ENCODE results near the gene SRRM3.
"Not testable (repeated sequence)": the region's sequence is repeated elsewhere in the genome, so short reads cannot be mapped to it uniquely, and the experiment has no call there.

Gene SRRM3

GRCh38 chr7:76173566-76174205 is 28.0 kb upstream of the SRRM3 start:
- TF ChIP-seq EZH2phosphoT487 (IDR thresholded peaks at IDR 0.05; ENCODE audit: borderline replicate concordance, low read length) (no peak), CTCF (IDR thresholded peaks at IDR 0.05; ENCODE audit: low read depth, low read length, poor library complexity, severe bottlenecking) (no peak)
- no peak overlapping the region for H3K27ac ChIP-seq (ENCODE audit: low read depth, low read length)
- H3K36me3 ChIP-seq (ENCODE audit: control insufficient read depth, low read length), result no peaks in the 10 kb centered on the region
- no peaks in the 10 kb centered on the region for H3K9me3 ChIP-seq (ENCODE audit: control insufficient read depth, insufficient read depth, low read length)
- H3K9me2 ChIP-seq (replicated peaks; ENCODE audit: control insufficient read depth, low read length), result no peaks in the 10 kb centered on the region
- no peaks in the 10 kb centered on the region for H3K27me3 ChIP-seq (ENCODE audit: control insufficient read depth, low read length)
- no peaks in the 10 kb centered on the region for H3F3A ChIP-seq (ENCODE audit: control insufficient read depth, insufficient read depth)
- no peak overlapping the region for H3K4me2 ChIP-seq (ENCODE audit: low read length)
- no peaks in the 10 kb centered on the region for H3K79me2 ChIP-seq (ENCODE audit: control insufficient read depth, low read length)
- peaks cover 4% of the 10 kb centered on the region for H3K4me1 ChIP-seq (ENCODE audit: control insufficient read depth, low read length)
- no peaks in the 10 kb centered on the region for H4K20me1 ChIP-seq (ENCODE audit: control insufficient read depth, insufficient read depth, low read depth, low read length)
- H3K4me3 ChIP-seq (ENCODE audit: low read length), result no peak overlapping the region

GRCh38 chr7:76176951-76177350 is 24.7 kb upstream of the SRRM3 start:
- not testable (repeated sequence) for H3K36me3 ChIP-seq (ENCODE audit: control insufficient read depth, low read length); H3K9me3 ChIP-seq (ENCODE audit: control insufficient read depth, insufficient read depth, low read length); H3K27ac ChIP-seq (ENCODE audit: low read depth, low read length); H3K4me1 ChIP-seq (ENCODE audit: control insufficient read depth, low read length); H3K27me3 ChIP-seq (ENCODE audit: control insufficient read depth, low read length); H3F3A ChIP-seq (ENCODE audit: control insufficient read depth, insufficient read depth); H4K20me1 ChIP-seq (ENCODE audit: control insufficient read depth, insufficient read depth, low read depth, low read length); H3K4me3 ChIP-seq (ENCODE audit: low read length); H3K79me2 ChIP-seq (ENCODE audit: control insufficient read depth, low read length); H3K9me2 ChIP-seq (replicated peaks; ENCODE audit: control insufficient read depth, low read length); H3K4me2 ChIP-seq (ENCODE audit: low read length)

- Histone ChIP-seq H3K4me2 (ENCODE audit: low read length) (no peak overlapping the region), H3K4me3 (ENCODE audit: low read length) (no peak overlapping the region), H3K9me2 (replicated peaks; ENCODE audit: control insufficient read depth, low read length) (no peaks in the 10 kb centered on the region), H3F3A (ENCODE audit: control insufficient read depth, insufficient read depth) (no peaks in the 10 kb centered on the region), H4K20me1 (ENCODE audit: control insufficient read depth, insufficient read depth, low read depth, low read length) (no peaks in the 10 kb centered on the region), H3K27me3 (ENCODE audit: control insufficient read depth, low read length) (no peaks in the 10 kb centered on the region), H3K79me2 (ENCODE audit: control insufficient read depth, low read length) (no peaks in the 10 kb centered on the region), H3K4me1 (ENCODE audit: control insufficient read depth, low read length) (peaks cover 4% of the 10 kb centered on the region), H3K27ac (ENCODE audit: low read depth, low read length) (no peak overlapping the region), H3K9me3 (ENCODE audit: control insufficient read depth, insufficient read depth, low read length) (no peaks in the 10 kb centered on the region), H3K36me3 (ENCODE audit: control insufficient read depth, low read length) (no peaks in the 10 kb centered on the region)
- TF ChIP-seq CTCF (IDR thresholded peaks at IDR 0.05; ENCODE audit: low read depth, low read length, poor library complexity, severe bottlenecking) (no peak), EZH2phosphoT487 (IDR thresholded peaks at IDR 0.05; ENCODE audit: borderline replicate concordance, low read length) (no peak)
These were observed 22.0 kb upstream of the SRRM3 start for GRCh38 chr7:76179686-76180085.

GRCh38 chr7:76182225-76182960 is 19.3 kb upstream of the SRRM3 start:
- no peak for TF ChIP-seq EZH2phosphoT487 (IDR thresholded peaks at IDR 0.05; ENCODE audit: borderline replicate concordance, low read length)
- TF ChIP-seq CTCF (IDR thresholded peaks at IDR 0.05; ENCODE audit: low read depth, low read length, poor library complexity, severe bottlenecking), result no peak
- Histone ChIP-seq H3K9me2 (replicated peaks; ENCODE audit: control insufficient read depth, low read length) (no peaks in the 10 kb centered on the region), H3K4me1 (ENCODE audit: control insufficient read depth, low read length) (peaks cover 4% of the 10 kb centered on the region), H3K27ac (ENCODE audit: low read depth, low read length) (no peak overlapping the region), H3K79me2 (ENCODE audit: control insufficient read depth, low read length) (no peaks in the 10 kb centered on the region), H3K4me2 (ENCODE audit: low read length) (no peak overlapping the region), H3K27me3 (ENCODE audit: control insufficient read depth, low read length) (no peaks in the 10 kb centered on the region), H3K9me3 (ENCODE audit: control insufficient read depth, insufficient read depth, low read length) (no peaks in the 10 kb centered on the region), H3F3A (ENCODE audit: control insufficient read depth, insufficient read depth) (no peaks in the 10 kb centered on the region), H3K36me3 (ENCODE audit: control insufficient read depth, low read length) (no peaks in the 10 kb centered on the region), H3K4me3 (ENCODE audit: low read length) (no peak overlapping the region), H4K20me1 (ENCODE audit: control insufficient read depth, insufficient read depth, low read depth, low read length) (no peaks in the 10 kb centered on the region)
